OCI-LY1 (cell line): Measurements from ENCODE around the gene PRELID1.

Source experiments
- H2AFZ ChIP-seq: fragments of 200-600 bp; sonication (generic), shearing (Covaris generic); 2 replicates; pipeline ENCODE4 v1.6.0; 2014; ENCODE audit warnings: antibody characterized with exemption, mild to moderate bottlenecking, low read length
- H3F3A ChIP-seq: fragments of 200-600 bp; sonication (generic), shearing (Covaris generic); 2 replicates; pipeline ENCODE4 v1.6.0; 2014; ENCODE audit warnings: mild to moderate bottlenecking, antibody characterized with exemption, low read length, moderate library complexity; ENCODE audit not compliant: insufficient read depth
- H3K27ac ChIP-seq: fragments of 200-600 bp; sonication (generic); 2 replicates; pipeline ENCODE4 v1.5.1; 2014; ENCODE audit warnings: low read length, mixed run types, mild to moderate bottlenecking, low read depth; ENCODE audit not compliant: poor library complexity, severe bottlenecking
- H3K27me3 ChIP-seq: fragments of 200-600 bp; sonication (generic); 2 replicates; pipeline ENCODE4 v1.6.0; 2014; ENCODE audit warnings: antibody characterized with exemption, mild to moderate bottlenecking, low read length, moderate library complexity; ENCODE audit not compliant: insufficient read depth
- H3K36me3 ChIP-seq: fragments of 200-600 bp; sonication (generic); 2 replicates; pipeline ENCODE4 v1.6.1; 2014; ENCODE audit warnings: mild to moderate bottlenecking, antibody characterized with exemption, low read length, moderate library complexity, mixed read lengths; ENCODE audit not compliant: insufficient read depth
- H3K4me1 ChIP-seq: fragments of 200-600 bp; sonication (generic); 2 replicates; pipeline ENCODE4 v1.5.1; 2014; ENCODE audit warnings: mild to moderate bottlenecking, low read length, moderate library complexity; ENCODE audit not compliant: insufficient read depth, severe bottlenecking
- H3K4me2 ChIP-seq: fragments of 200-600 bp; sonication (generic), shearing (Covaris generic); 2 replicates; pipeline ENCODE4 v1.6.1; 2014; ENCODE audit warnings: low read length
- H3K4me3 ChIP-seq: fragments of 200-600 bp; sonication (generic); 2 replicates; pipeline ENCODE4 v1.5.1; 2014; ENCODE audit warnings: low read length, low read depth, mild to moderate bottlenecking, mixed read lengths; ENCODE audit not compliant: poor library complexity, severe bottlenecking
- H3K79me2 ChIP-seq: fragments of 200-600 bp; shearing (Covaris generic); 2 replicates; pipeline ENCODE4 v1.6.1; 2016; ENCODE audit warnings: mixed run types, low read length, mixed read lengths; ENCODE audit not compliant: insufficient read depth
- H3K9ac ChIP-seq: fragments of 200-600 bp; sonication (generic), shearing (Covaris generic); 2 replicates; pipeline ENCODE4 v1.6.1; 2014; ENCODE audit warnings: mild to moderate bottlenecking, low read length, mixed read lengths
- H3K9me2 ChIP-seq: fragments of 200-600 bp; sonication (generic), shearing (Covaris generic); 2 replicates; pipeline ENCODE4 v1.6.1; 2014; ENCODE audit warnings: low read depth, mild to moderate bottlenecking, low read length, mixed read lengths
- H3K9me3 ChIP-seq: fragments of 200-600 bp; shearing (Covaris generic); 2 replicates; pipeline ENCODE4 v1.6.1; 2014; ENCODE audit warnings: low read length, mixed read lengths
- H4K20me1 ChIP-seq: fragments of 200-600 bp; sonication (generic), shearing (Covaris generic); 2 replicates; pipeline ENCODE4 v1.6.0; 2016; ENCODE audit warnings: mild to moderate bottlenecking, low read length; ENCODE audit not compliant: insufficient read depth
- CTCF ChIP-seq: fragments of 200-600 bp; sonication (generic), shearing (Covaris generic); IDR thresholded peaks from 2 replicates; pipeline ENCODE4 v1.5.1; 2017; ENCODE audit warnings: mild to moderate bottlenecking, antibody characterized with exemption, low read length, moderate library complexity, mixed read lengths
- EZH2 ChIP-seq: fragments of 200-600 bp; sonication (generic), shearing (Covaris generic); IDR thresholded peaks from 2 replicates; pipeline ENCODE4 v1.8.0; 2017; ENCODE audit warnings: borderline replicate concordance, mixed run types, mild to moderate bottlenecking, antibody characterized with exemption, low read length, moderate library complexity, mixed read lengths

Gene PRELID1

GRCh38 chr5:177311392-177311722 lies 7.8 kb downstream of the PRELID1 start:
- Histone ChIP-seq H3K9me2 (no peaks in the 10 kb centered on the region), H3K36me3 (peaks cover 27% of the 10 kb centered on the region), H3K4me1 (peaks cover 42% of the 10 kb centered on the region), H3K79me2 (no peaks in the 10 kb centered on the region), H3K9ac (peak overlapping the region; percentile 89), H3K27ac (peak overlapping the region; percentile 80), H2AFZ (no peak overlapping the region), H3K4me2 (peak overlapping the region; percentile 97), H3K4me3 (peak overlapping the region; percentile 87), H4K20me1 (no peaks in the 10 kb centered on the region), H3K9me3 (no peaks in the 10 kb centered on the region), H3K27me3 (no peaks in the 10 kb centered on the region), H3F3A (no peaks in the 10 kb centered on the region)
- no peak for TF ChIP-seq CTCF

GRCh38 chr5:177311723-177312648 lies 8.4 kb downstream of the PRELID1 start, which contains the start of gene MXD3:
TSS of gene MXD3 (minus strand) at chr5:177311898. CDS start at chr5:177311830, 68 bp downstream.
- H3K4me2 ChIP-seq = peak within 1 kb of the TSS; percentile 97
- peak within 1 kb of the TSS; percentile 89 for H3K9ac ChIP-seq
- no peak within 1 kb of the TSS for H2AFZ ChIP-seq
- H3K79me2 ChIP-seq = no peaks in the 10 kb centered on the region
- no peaks in the 10 kb centered on the region for H3F3A ChIP-seq
- H3K9me2 ChIP-seq = no peaks in the 10 kb centered on the region
- H3K27ac ChIP-seq = peak within 1 kb of the TSS; percentile 93
- no peaks in the 10 kb centered on the region for H4K20me1 ChIP-seq
- peaks cover 21% of the 10 kb centered on the region for H3K36me3 ChIP-seq
- no peaks in the 10 kb centered on the region for H3K9me3 ChIP-seq
- peaks cover 42% of the 10 kb centered on the region for H3K4me1 ChIP-seq
- no peaks in the 10 kb centered on the region for H3K27me3 ChIP-seq
- peak within 1 kb of the TSS; percentile 87 for H3K4me3 ChIP-seq
- no peak for TF ChIP-seq EZH2
- TF ChIP-seq CTCF = no peak

GRCh38 chr5:177312649-177313181 lies 9.1 kb downstream of the PRELID1 start:
- Histone ChIP-seq H3K9me3 (no peaks in the 10 kb centered on the region), H4K20me1 (no peaks in the 10 kb centered on the region), H3K4me1 (peaks cover 42% of the 10 kb centered on the region), H3K27ac (peak overlapping the region; percentile 93), H3K9ac (peak overlapping the region; percentile 88), H3F3A (no peaks in the 10 kb centered on the region), H3K4me2 (peak overlapping the region; percentile 97), H3K36me3 (peaks cover 14% of the 10 kb centered on the region; the same call in 1 of the 2 replicates), H3K4me3 (peak overlapping the region; percentile 87), H3K9me2 (no peaks in the 10 kb centered on the region), H3K27me3 (no peaks in the 10 kb centered on the region), H3K79me2 (no peaks in the 10 kb centered on the region), H2AFZ (no peak overlapping the region)
- TF ChIP-seq EZH2 = no peak
- TF ChIP-seq CTCF = peak; percentile 49
